HepG2 (cell line): ENCODE measurements around the gene HPD. TPM values are rescaled to one million over a fixed set of nuclear protein-coding genes. Genes with fewer than 3 reads are reported as not detected.
A peak's percentile ranks its signal among the peaks of the same experiment; 100 is the strongest.

ENCODE experiments used
- CBFB ChIP-seq: sonication (generic); formaldehyde crosslinking; IDR thresholded peaks from 2 replicates; pipeline ENCODE4 v1.4.0; 2020; ENCODE audit warnings: missing genetic modification reagents
- GABPA ChIP-seq, 2 experiments: IDR thresholded peaks; 2 replicates each; pipeline ENCODE4 v1.6.1; 2011 to 2016; ENCODE audit warnings: low read depth in 2 of 2, low read length in 1 of 2, missing biosample characterization in 1 of 2, missing genetic modification characterization in 1 of 2
- HNRNPL ChIP-seq: fragments of 200-400 bp; formaldehyde crosslinking; IDR thresholded peaks from 2 replicates; pipeline ENCODE4 v1.6.1; 2017; ENCODE audit warnings: mild to moderate bottlenecking, low read depth, low read length
- JUNB ChIP-seq: sonication (generic); formaldehyde crosslinking; IDR thresholded peaks from 2 replicates; pipeline ENCODE4 v1.8.0; 2022; ENCODE audit warnings: missing genetic modification reagents, mild to moderate bottlenecking, borderline replicate concordance
- NRL ChIP-seq: sonication (generic); formaldehyde crosslinking; IDR thresholded peaks from 2 replicates; pipeline ENCODE4 v1.5.0; 2020; ENCODE audit warnings: missing genetic modification reagents, mild to moderate bottlenecking, moderate library complexity, borderline replicate concordance
- SETDB1 ChIP-seq: sonication (generic); formaldehyde crosslinking; IDR thresholded peaks from 2 replicates; pipeline ENCODE4 v1.5.1; 2020; ENCODE audit warnings: missing genetic modification reagents, mild to moderate bottlenecking, borderline replicate concordance
- TFAP4 ChIP-seq: sonication (generic); IDR thresholded peaks from 2 replicates; pipeline ENCODE4 v1.6.1; 2016; ENCODE audit warnings: low read depth, borderline replicate concordance
- ZBTB43 ChIP-seq: sonication (generic); formaldehyde crosslinking; conservative IDR thresholded peaks from 2 replicates; pipeline ENCODE4 v1.4.0; 2020; ENCODE audit warnings: missing genetic modification reagents
- ZBTB7A ChIP-seq: sonication (generic); formaldehyde crosslinking; IDR thresholded peaks from 2 replicates; pipeline ENCODE4 v1.8.0; 2022; ENCODE audit warnings: mild to moderate bottlenecking, missing genetic modification reagents
- ZFP36 ChIP-seq: fragments of 150-350 bp; IDR thresholded peaks from 2 replicates; pipeline ENCODE4 v1.6.1; 2018; ENCODE audit warnings: borderline replicate concordance, low read length, low read depth; ENCODE audit not compliant: partially characterized antibody
- ZNF12 ChIP-seq: sonication (generic); formaldehyde crosslinking; IDR thresholded peaks from 2 replicates; pipeline ENCODE4 v1.5.0; 2020; ENCODE audit warnings: missing genetic modification reagents
- ZNF160 ChIP-seq: sonication (generic); formaldehyde crosslinking; IDR thresholded peaks from 2 replicates; pipeline ENCODE4 v1.8.0; 2022; ENCODE audit warnings: mild to moderate bottlenecking, inconsistent platforms, missing genetic modification reagents
- ZNF263 ChIP-seq: sonication (generic); formaldehyde crosslinking; IDR thresholded peaks from 2 replicates; pipeline ENCODE4 v1.4.0; 2020; ENCODE audit warnings: missing genetic modification reagents
- ZNF335 ChIP-seq: sonication (generic); formaldehyde crosslinking; IDR thresholded peaks from 2 replicates; pipeline ENCODE4 v1.4.0; 2020; ENCODE audit warnings: missing genetic modification reagents
- ZNF784 ChIP-seq: sonication (generic); formaldehyde crosslinking; IDR thresholded peaks from 2 replicates; pipeline ENCODE4 v1.5.1; 2020; ENCODE audit warnings: missing genetic modification reagents, mild to moderate bottlenecking, borderline replicate concordance
- polyA plus RNA-seq, 8 experiments: library from polyadenylated mRNA; depleted of rRNA in 3 of 8; stranded (reverse) in 7 of 8; unstranded in 1 of 8; fragments of >200 nt; fragmentation: Illumina TruSeq in 4 of 8; extraction: Trizol in 4 of 8; gene quantifications; 2 replicates each; pipeline versions ENCODE4 v1.2.1 to v1.2.3, GENCODE V29; 2011 to 2016; ENCODE audit warnings: low read depth in 4 of 8, missing spikeins in 1 of 8, mixed read lengths in 1 of 8; ENCODE audit not compliant: insufficient read depth in 1 of 8
- total RNA-seq, 5 experiments: library from RNA; depleted of rRNA; stranded (reverse); fragments of >200 nt; fragmentation: Illumina TruSeq; extraction: Trizol; gene quantifications; 2 replicates each; pipeline ENCODE4 v1.2.3, GENCODE V29; 2016; ENCODE audit warnings: low read depth in 1 of 5
- TF ChIP-seq, protein P1 (sequence below): sonication (generic); formaldehyde crosslinking; IDR thresholded peaks from 2 replicates; pipeline ENCODE4 v1.4.0; 2020; ENCODE audit warnings: missing genetic modification reagents
- TF ChIP-seq, protein P2 (sequence below): sonication (generic); formaldehyde crosslinking; IDR thresholded peaks from 2 replicates; pipeline ENCODE4 v1.9.0; 2022; ENCODE audit warnings: low read depth, missing genetic modification reagents
- TF ChIP-seq, protein P3 (sequence below): sonication (generic); formaldehyde crosslinking; IDR thresholded peaks from 2 replicates; pipeline ENCODE4 v1.5.0; 2020; ENCODE audit warnings: missing genetic modification reagents
- TF ChIP-seq, protein P4 (sequence below): sonication (generic); formaldehyde crosslinking; IDR thresholded peaks from 2 replicates; pipeline ENCODE4 v1.5.0; 2020; ENCODE audit warnings: missing genetic modification reagents, mild to moderate bottlenecking, borderline replicate concordance

Gene HPD
- total and polyA plus RNA-seq, 2 of the 13 experiments (the other 11 are each of a cell fraction or from before 2014, with no cell fraction given): 120 to 195 TPM

DNA sequence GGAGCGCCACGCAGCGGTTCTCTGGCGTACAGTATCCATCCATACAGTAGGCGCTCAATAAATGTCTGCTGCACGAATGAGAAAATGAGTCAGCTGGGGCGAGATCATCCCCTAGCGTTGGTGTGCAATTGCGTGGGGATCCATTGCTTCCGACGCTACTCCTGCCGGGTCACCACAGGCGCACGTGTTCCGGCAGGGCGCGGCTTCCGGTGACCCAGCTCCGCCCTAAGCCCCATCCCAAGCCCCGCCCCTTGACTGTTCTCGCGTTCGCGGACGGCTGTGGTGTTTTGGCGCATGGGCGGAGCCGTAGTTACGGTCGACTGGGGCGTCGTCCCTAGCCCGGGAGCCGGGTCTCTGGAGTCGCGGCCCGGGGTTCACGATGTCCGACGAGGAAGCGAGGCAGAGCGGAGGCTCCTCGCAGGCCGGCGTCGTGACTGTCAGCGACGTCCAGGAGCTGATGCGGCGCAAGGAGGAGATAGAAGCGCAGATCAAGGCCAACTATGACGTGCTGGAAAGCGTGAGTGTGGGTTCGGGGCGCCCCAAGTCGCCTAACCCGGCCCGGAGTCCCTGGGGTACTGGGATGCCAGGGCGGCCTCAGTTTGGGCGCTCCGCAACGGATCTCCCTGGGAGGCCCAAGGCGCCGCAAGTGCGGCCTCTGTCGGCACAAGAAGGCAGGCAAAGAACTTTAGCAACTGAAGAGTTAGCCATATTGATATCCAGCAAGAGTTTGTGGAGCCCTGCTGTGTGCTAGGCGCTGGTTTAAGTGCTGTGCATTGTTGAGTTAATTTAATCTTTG lies 30.0 kb upstream of the HPD start, which contains the start of gene PSMD9 (continued):
- TF ChIP-seq, protein P1, sequence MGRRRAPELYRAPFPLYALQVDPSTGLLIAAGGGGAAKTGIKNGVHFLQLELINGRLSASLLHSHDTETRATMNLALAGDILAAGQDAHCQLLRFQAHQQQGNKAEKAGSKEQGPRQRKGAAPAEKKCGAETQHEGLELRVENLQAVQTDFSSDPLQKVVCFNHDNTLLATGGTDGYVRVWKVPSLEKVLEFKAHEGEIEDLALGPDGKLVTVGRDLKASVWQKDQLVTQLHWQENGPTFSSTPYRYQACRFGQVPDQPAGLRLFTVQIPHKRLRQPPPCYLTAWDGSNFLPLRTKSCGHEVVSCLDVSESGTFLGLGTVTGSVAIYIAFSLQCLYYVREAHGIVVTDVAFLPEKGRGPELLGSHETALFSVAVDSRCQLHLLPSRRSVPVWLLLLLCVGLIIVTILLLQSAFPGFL: no peak
- TF ChIP-seq SETDB1 (CRISPR knock-in tag) (peak; percentile 81; the same call in 1 of the 2 replicates), ZNF263 (CRISPR knock-in tag) (peak; percentile 66), TFAP4 (peak; percentile 94), HNRNPL (0 out of 2 replicates have a peak, but pooled peaks have one; percentile 70), JUNB (CRISPR knock-in tag) (no peak; the same call in 1 of the 2 replicates), ZNF12 (CRISPR knock-in tag) (no peak), ZNF335 (peak; percentile 70; the same call in 1 of the 2 replicates), ZNF160 (CRISPR knock-in tag) (peak; percentile 84), NRL (CRISPR knock-in tag) (peak; percentile 97), GABPA (IDR thresholded peaks at IDR 0.05; ENCODE audit: low read depth, low read length) (peak; percentile 98), GABPA (CRISPR knock-in tag; IDR thresholded peaks at IDR 0.05; ENCODE audit: low read depth) (peak; percentile 98), ZBTB7A (CRISPR knock-in tag) (peak; percentile 44; the same call in 1 of the 2 replicates), ZNF784 (CRISPR knock-in tag) (peak; percentile 78), ZFP36 (peak; percentile 74), CBFB (CRISPR knock-in tag) (peak; percentile 83; the same call in 1 of the 2 replicates), ZBTB43 (CRISPR knock-in tag) (0 out of 2 replicates have a peak, but pooled peaks have one; percentile 51)
- TF ChIP-seq, protein P2, sequence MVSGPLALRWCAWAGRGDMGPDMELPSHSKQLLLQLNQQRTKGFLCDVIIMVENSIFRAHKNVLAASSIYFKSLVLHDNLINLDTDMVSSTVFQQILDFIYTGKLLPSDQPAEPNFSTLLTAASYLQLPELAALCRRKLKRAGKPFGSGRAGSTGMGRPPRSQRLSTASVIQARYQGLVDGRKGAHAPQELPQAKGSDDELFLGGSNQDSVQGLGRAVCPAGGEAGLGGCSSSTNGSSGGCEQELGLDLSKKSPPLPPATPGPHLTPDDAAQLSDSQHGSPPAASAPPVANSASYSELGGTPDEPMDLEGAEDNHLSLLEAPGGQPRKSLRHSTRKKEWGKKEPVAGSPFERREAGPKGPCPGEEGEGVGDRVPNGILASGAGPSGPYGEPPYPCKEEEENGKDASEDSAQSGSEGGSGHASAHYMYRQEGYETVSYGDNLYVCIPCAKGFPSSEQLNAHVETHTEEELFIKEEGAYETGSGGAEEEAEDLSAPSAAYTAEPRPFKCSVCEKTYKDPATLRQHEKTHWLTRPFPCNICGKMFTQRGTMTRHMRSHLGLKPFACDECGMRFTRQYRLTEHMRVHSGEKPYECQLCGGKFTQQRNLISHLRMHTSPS (CRISPR knock-in tag): peak; percentile 63
- TF ChIP-seq, protein P3, sequence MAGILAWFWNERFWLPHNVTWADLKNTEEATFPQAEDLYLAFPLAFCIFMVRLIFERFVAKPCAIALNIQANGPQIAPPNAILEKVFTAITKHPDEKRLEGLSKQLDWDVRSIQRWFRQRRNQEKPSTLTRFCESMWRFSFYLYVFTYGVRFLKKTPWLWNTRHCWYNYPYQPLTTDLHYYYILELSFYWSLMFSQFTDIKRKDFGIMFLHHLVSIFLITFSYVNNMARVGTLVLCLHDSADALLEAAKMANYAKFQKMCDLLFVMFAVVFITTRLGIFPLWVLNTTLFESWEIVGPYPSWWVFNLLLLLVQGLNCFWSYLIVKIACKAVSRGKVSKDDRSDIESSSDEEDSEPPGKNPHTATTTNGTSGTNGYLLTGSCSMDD: no peak
- TF ChIP-seq, protein P4, sequence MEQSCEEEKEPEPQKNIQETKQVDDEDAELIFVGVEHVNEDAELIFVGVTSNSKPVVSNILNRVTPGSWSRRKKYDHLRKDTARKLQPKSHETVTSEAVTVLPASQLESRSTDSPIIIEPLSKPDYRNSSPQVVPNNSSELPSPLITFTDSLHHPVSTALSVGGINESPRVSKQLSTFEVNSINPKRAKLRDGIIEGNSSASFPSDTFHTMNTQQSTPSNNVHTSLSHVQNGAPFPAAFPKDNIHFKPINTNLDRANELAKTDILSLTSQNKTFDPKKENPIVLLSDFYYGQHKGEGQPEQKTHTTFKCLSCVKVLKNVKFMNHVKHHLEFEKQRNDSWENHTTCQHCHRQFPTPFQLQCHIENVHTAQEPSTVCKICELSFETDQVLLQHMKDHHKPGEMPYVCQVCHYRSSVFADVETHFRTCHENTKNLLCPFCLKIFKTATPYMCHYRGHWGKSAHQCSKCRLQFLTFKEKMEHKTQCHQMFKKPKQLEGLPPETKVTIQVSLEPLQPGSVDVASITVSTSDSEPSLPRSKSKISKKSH (CRISPR knock-in tag): peak; percentile 81; the same call in 1 of the 2 replicates
